CD1c-positive myeloid dendritic cell (primary cell): ENCODE data around the gene NXPE3.
A peak's percentile ranks its signal among the peaks of the same experiment; 100 is the strongest.

ENCODE experiments used
- DNase-seq: peaks from one replicate; pipeline ENCODE4 v3.0.0-alpha.2; 2016; ENCODE audit errors: extremely low spot score

NXPE3 gene

DNA sequence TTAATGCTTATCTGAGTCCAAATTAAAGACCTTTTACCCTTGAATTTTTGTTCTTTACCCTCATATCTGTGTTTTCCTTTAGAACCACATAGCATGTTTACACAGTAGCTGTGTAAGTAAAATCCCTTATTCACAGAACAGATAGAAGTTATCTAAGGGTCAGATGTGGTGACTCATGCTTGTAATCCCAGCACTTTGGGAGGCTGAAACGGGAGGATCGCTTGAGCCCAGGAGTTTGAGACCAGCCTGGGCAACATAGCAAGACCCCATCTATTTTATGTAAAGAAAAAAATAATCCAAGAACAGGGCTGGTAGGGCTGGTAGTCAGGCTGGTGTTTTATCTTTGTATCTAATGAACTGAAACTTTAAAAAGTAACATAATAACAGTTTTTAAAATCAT lies 23.2 kb downstream of the NXPE3 start:
- no peak for DNase-seq

- peak; percentile 84 for DNase-seq
Measured at GRCh38 chr3:101803173-101803782, 24.3 kb downstream of the NXPE3 start.

DNA sequence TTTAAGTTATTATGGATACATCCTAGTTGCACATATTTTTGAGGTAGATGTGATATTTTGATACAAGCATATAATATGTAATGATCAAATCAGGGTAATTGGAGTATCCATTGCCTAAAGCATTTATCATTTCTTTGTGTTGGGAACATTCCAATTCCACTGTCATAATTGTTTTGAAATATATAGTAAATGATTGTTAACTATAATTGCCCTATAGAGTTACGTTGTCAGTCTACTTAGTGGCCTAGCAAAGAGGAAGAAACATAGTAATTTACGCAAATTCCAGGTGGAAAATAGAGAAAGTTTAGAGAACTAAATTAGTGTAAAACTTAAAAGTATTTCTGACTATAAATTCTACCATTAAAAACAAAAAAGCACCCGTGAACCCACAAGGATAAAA lies 24.9 kb downstream of the NXPE3 start:
- DNase-seq = no peak

GRCh38 chr3:101806491-101806890 lies 27.5 kb downstream of the NXPE3 start:
- no peak for DNase-seq

GRCh38 chr3:101807888-101808287 lies 28.9 kb downstream of the NXPE3 start:
- DNase-seq = no peak

DNA sequence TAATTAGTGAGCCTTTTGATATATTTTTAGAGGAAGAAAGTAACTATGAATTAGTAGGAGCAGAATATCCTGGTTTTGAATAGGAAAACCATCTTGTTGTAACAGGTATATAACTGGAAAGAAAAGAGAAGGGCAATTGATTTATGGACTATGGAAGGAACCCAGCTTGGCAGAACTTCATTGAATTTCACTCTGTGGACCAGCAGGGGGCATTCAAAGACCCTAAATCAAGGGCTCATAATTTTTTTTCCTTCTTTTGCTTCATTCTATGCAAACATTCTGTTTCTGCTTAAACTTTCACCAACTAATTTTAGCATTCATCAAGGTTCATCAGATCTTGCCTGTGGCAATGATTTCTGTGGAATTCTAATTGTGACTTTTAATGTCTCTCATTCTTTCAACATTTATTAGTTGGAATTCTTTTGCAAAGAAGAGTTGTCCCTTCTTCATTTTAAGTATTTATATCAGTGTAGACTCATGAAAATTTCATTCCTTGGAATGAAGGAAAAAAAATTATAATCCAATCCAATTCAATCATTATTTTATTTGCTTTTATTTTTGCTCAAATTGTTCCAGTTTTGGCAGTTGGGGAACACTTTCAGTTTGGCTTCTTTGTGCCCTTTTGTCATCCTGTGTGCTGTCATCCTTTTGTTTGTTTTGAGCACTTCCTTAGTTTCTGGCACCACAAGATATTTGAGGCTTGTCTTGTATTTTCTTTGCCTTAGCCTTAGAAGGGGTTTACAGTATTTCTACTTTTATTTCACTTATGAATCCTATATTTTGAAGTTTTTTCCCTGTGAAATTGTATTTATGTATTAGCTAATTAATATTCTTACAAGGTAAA lies 30.4 kb downstream of the NXPE3 start:
- peak; percentile 65 for DNase-seq

DNA sequence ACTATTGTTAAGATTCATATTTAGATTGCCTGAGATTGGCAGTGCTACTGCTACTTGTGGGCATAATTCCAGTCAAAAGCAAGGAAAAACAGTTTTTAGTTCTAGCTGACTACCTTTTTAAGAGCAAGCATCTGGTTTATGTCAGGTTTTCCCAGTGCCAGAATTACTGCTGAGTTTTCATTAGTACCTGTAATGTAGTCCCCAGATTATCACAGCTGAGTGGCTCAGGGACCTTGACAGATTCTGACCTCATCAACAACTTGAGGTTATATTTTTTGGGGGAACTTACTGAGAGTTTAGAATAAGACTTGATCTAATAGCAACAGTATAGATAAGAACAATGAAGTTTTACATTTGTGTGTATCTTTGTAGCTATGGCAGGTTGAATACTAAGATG lies 31.0 kb downstream of the NXPE3 start:
- DNase-seq = peak; percentile 6

DNA sequence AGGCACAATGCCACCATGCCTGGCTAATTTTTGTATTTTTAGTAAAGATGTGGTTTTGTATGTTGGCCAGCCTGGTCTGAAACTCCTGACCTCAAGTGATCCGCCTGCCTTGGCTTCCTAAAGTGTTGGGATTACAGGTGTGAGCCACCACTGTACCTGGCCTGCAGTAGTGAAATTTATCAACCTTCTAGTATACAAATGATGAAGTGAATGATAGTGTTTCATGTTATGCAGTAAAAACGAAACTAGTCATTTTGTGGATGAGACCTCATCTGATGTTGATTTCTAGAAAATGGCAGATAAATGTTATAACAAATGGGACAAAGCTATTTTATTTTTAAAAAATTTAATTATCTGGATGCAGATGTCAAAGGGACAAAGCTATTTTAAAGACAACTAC lies 32.9 kb downstream of the NXPE3 start:
- DNase-seq = no peak

GRCh38 chr3:101812895-101813294 lies 33.9 kb downstream of the NXPE3 start:
- DNase-seq = no peak

- DNase-seq = peak; percentile 65
Measured at GRCh38 chr3:101813817-101814440, 34.9 kb downstream of the NXPE3 start.

DNA sequence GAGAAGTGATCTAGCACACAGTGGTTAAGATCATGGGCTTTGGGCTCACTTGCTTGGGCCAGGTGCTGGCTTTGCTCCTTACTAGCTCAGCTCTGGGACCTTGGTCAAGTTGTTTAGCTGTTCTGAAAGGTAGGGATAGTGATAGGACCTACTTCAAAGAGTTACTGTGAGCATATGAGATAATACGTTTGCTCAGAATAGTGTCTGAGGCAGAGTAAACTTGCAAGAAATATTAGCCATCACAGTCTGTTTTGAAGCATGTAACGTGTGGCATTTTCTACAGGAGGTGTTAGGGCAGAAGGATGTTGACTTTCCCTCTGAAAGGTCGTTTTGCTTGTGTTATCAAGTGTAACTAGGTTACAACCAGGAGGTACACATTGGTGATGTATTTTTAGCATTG lies 35.8 kb downstream of the NXPE3 start:
- no peak for DNase-seq

DNA sequence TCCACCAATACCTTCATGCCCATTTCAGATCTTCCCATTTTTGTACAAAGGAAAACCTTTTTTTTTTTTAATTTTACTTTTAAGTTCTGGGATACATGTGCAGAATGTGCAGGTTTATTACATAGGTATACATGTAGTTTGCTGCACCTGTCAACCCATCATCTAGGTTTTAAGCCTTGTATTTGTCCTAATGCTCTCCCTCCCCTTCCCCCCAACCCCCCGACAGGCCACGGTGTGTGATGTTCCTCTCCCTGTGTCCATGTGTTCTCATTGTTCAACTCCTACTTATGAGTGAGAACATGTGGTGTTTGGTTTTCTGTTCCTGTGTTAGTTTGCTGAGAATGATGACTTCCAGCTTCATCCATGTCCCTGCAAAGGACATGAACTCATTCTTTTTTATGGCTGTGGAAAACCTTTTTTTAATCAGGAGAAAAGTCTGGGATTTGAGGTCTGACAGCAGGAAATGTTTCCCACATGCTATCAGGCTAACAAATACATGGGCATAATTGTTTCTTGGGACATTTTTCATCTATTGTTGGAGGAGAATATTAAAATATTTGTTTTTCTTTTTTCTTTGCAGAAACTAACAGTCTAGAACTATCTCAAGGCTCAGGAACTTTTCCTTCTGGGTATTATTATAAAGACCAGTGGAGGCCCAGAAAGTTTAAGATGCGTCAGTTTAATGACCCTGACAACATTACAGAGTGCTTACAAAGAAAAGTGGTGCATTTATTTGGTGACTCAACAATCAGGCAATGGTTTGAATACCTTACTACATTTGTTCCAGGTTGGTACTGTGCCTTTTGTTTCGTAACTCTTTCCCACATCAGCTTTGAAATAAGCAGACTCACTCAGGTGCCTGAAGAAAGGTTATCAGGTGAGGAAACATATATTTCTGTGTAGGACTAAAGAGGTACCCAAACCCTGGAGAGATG lies 37.5 kb downstream of the NXPE3 start:
- no peak for DNase-seq

- peak; percentile 29 for DNase-seq
Measured at GRCh38 chr3:101817992-101818391, 39.0 kb downstream of the NXPE3 start.

GRCh38 chr3:101819649-101820206 lies 40.7 kb downstream of the NXPE3 start:
- DNase-seq = peak; percentile 64

- DNase-seq = no peak
Measured at GRCh38 chr3:101821503-101821902, 42.5 kb downstream of the NXPE3 start.

DNA sequence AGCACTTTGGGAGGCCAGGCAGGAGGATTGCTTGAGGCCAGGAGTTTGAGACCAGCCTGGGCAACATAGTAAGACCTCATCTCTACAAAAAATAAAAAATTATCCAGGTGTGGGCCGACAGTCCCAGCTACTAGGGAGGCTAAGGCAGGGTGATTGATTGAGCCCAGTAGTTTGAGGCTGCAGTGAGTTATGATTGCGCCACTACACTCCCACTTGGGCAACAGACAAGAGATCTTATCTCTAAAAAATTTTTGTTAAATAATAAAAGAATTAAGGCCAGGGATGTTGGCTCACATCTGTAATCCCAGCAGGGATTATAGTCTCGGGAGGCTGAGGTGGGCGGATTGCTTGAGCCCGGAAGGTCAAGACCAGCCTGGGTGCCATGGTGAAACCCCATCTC lies 44.5 kb downstream of the NXPE3 start:
- no peak for DNase-seq

GRCh38 chr3:101824702-101825101 lies 45.7 kb downstream of the NXPE3 start:
- no peak for DNase-seq

DNA sequence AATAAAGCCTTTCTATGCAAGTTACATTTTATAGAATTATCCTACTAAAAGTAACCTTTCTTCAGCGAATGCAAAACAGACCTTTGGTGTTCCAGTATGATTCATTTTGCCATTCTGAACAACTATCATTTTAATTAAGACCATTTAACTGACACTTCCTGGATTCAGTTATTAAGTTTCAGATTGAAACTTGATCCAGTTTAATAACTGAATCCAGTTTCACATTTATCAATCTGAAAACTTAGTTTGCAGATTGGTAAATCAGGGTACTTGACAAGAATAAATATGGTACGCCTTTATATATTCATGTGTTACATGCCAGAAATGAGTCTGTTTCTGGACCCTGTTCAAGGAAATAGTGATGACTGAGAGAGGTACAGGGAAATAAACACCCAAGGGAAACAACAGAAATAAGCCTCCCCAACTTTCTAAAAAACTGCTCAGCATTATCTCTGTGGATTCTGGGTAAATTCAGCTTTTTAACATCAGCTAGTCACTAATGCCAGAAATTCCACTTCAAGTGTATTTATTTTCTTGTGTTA lies 47.0 kb downstream of the NXPE3 start:
- no peak for DNase-seq

- DNase-seq = peak; percentile 96
Measured at GRCh38 chr3:101827211-101828174, 48.5 kb downstream of the NXPE3 start.

- no peak for DNase-seq
Measured at GRCh38 chr3:101828276-101828675, 49.3 kb downstream of the NXPE3 start.
